HG03196 (cell line): Measurements from ENCODE around the gene PHYKPL.
A peak's percentile ranks its signal among the peaks of the same experiment; 100 is the strongest.
"Not testable (repeated sequence)": the region's sequence is repeated elsewhere in the genome, so short reads cannot be mapped to it uniquely, and the experiment has no call there.

Experiments
- ATAC-seq: cut with Tn5 transposase; IDR thresholded peaks from one replicate; pipeline ENCODE4 v1.9.1; 2021; ENCODE audit not compliant: unreplicated experiment

PHYKPL gene

GRCh38 chr5:178208540-178209227 is 23.9 kb downstream of the PHYKPL start:
- ATAC-seq: no peak

GRCh38 chr5:178207917-178208280 is 24.7 kb downstream of the PHYKPL start:
- no peak for ATAC-seq

- no peak for ATAC-seq
Observed at GRCh38 chr5:178207183-178207916, 25.3 kb downstream of the PHYKPL start.

GRCh38 chr5:178206166-178207101 is 26.2 kb downstream of the PHYKPL start:
- ATAC-seq: no peak

- ATAC-seq: no peak
Observed at GRCh38 chr5:178205749-178206047, 26.9 kb downstream of the PHYKPL start.

- peak; percentile 51 for ATAC-seq
Observed at GRCh38 chr5:178204935-178205748, 27.5 kb downstream of the PHYKPL start.

GRCh38 chr5:178204182-178204934 is 28.2 kb downstream of the PHYKPL start, which contains the start of gene HNRNPAB:
TSS of gene HNRNPAB (plus strand) at chr5:178204533. CDS start at chr5:178204838, 305 bp downstream.
- ATAC-seq: peak; percentile 82

- no peak for ATAC-seq
Observed at GRCh38 chr5:178203670-178204181, 28.9 kb downstream of the PHYKPL start.

GRCh38 chr5:178202541-178202940 is 30.1 kb downstream of the PHYKPL start:
- no peak for ATAC-seq

- no peak for ATAC-seq
Observed at GRCh38 chr5:178201927-178202235, 30.7 kb downstream of the PHYKPL start.

GRCh38 chr5:178201221-178201926 is 31.2 kb downstream of the PHYKPL start:
- ATAC-seq: no peak

- ATAC-seq: no peak
Observed at GRCh38 chr5:178199581-178200434, 32.8 kb downstream of the PHYKPL start.

- ATAC-seq: no peak
Observed at GRCh38 chr5:178198706-178199105, 33.9 kb downstream of the PHYKPL start.

GRCh38 chr5:178198151-178198550 is 34.5 kb downstream of the PHYKPL start:
- not testable (repeated sequence) for ATAC-seq

GRCh38 chr5:178196986-178197385 is 35.6 kb downstream of the PHYKPL start:
- ATAC-seq: no peak

- no peak for ATAC-seq
Observed at GRCh38 chr5:178196281-178196812, 36.3 kb downstream of the PHYKPL start.

GRCh38 chr5:178194026-178194425 is 38.6 kb downstream of the PHYKPL start:
- no peak for ATAC-seq

- no peak for ATAC-seq
Observed at GRCh38 chr5:178193251-178193809, 39.3 kb downstream of the PHYKPL start.
